Peyer's patch (tissue), 4 donors: ENCODE measurements around the gene NGFR.

Experiments used
- POLR2A ChIP-seq, 2 donors: fragments of 450-650 bp; IDR thresholded peaks; one replicate each; pipeline ENCODE4 v1.5.1; 2017; ENCODE audit warnings: antibody characterized with exemption in 2 of 2, mild to moderate bottlenecking in 2 of 2, moderate library complexity in 2 of 2
- TF ChIP-seq, protein P1 (sequence below), 6 experiments: fragments of 450-650 bp in 4 of 6; fragments of 200-600 bp in 2 of 6; sonication (generic) in 1 of 6; IDR thresholded peaks; one replicate each; pipeline ENCODE4 v1.5.1; 2017 to 2019; ENCODE audit warnings: antibody characterized with exemption in 6 of 6, mild to moderate bottlenecking in 3 of 6, moderate library complexity in 1 of 6

DNA sequence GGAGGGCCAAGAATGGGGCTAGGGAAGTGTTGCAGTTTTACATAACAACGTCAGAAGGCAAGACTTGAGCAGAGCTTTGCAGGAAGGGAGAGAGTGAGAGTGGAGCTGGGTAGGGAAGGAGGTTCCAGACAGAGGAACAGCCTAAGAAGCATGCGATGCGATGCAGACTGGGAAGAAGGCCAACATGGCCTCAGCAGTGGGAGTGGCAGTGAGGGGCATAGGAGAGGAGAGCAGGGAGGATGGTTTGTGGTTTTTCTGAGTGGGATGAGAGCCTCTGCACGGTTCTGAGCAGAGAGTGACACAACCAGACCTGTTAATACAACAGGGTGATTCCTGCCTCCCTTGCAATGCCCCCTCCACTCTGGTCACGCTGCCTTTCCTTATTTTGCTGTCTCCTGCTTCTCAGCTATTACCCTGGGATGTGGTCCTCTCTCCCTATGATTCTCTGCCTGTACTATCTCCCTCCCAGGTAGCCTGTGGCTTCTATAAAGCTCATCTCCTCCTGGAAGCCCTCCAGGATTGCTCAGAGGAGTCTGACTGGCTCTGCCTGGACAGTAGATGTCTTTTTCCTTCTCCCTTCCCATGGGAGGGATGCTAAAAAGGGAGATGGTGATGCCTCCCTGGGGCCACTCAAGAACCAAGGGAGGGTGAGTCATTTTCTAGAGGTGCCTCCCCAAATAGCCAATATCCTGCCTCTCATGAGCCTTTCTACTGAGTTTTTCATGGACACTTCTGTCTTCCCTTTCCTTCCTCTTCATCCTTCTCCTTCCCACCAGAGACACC is 38.7 kb upstream of the NGFR start:
- TF ChIP-seq, protein P1, sequence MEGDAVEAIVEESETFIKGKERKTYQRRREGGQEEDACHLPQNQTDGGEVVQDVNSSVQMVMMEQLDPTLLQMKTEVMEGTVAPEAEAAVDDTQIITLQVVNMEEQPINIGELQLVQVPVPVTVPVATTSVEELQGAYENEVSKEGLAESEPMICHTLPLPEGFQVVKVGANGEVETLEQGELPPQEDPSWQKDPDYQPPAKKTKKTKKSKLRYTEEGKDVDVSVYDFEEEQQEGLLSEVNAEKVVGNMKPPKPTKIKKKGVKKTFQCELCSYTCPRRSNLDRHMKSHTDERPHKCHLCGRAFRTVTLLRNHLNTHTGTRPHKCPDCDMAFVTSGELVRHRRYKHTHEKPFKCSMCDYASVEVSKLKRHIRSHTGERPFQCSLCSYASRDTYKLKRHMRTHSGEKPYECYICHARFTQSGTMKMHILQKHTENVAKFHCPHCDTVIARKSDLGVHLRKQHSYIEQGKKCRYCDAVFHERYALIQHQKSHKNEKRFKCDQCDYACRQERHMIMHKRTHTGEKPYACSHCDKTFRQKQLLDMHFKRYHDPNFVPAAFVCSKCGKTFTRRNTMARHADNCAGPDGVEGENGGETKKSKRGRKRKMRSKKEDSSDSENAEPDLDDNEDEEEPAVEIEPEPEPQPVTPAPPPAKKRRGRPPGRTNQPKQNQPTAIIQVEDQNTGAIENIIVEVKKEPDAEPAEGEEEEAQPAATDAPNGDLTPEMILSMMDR (IDR thresholded peaks at IDR 0.05), result no peak
- TF ChIP-seq POLR2A (IDR thresholded peaks at IDR 0.05), result no peak
